Measurements from ENCODE around the gene LIME1. TPM values are rescaled to one million over a fixed set of nuclear protein-coding genes. Genes with fewer than 3 reads are reported as not detected.

Gene LIME1
- total and polyA plus RNA-seq, 9 donors: 2.5 to 8.1 (median 5.2) TPM

DNA sequence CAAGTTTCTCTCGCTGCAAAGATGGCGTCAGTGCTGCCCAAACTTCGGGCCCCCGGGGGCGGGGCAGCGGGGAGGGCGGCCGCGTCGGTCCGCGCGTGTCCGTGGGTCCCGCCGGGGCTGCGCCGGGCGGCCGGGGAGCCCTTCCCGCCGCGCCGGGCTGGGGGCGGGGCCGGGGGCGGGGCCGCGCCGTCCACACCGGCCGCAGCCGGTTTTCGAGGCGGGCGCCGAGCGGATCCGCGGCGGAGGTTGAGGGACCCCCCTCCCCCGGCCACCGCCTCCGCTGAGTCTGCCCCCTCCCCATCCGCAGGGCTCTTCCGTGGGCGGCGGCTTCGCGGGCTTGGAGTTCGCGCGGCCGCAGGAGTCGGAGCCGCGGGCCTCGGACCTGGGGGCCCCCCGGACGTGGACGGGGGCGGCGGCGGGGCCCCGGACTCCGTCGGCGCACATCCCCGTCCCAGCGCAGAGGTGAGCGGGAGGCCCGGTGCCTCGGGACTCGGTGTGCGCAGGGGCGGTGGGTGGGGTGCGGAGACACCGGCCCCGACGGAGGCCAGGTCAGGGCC lies 3.7 kb downstream of the LIME1 start:
- H3K36me3 ChIP-seq (ENCODE audit: control insufficient read depth, insufficient read depth, low read length): peaks cover 46% of the 10 kb centered on the region
- H3K4me3 ChIP-seq (ENCODE audit: low read length): peak overlapping the region; percentile 78
- peak; percentile 81 for DNase-seq
- H3K9me3 ChIP-seq (replicated peaks; ENCODE audit: control insufficient read depth, low read depth, low read length): no peaks in the 10 kb centered on the region
- H3K27me3 ChIP-seq (ENCODE audit: control insufficient read depth, insufficient read depth, low read length): peaks cover 2% of the 10 kb centered on the region
- peak overlapping the region; percentile 95 for H3K27ac ChIP-seq (ENCODE audit: low read length)
- peaks cover 55% of the 10 kb centered on the region for H3K4me1 ChIP-seq (ENCODE audit: control insufficient read depth, insufficient read depth, low read length)
- WGBS (ENCODE audit: insufficient coverage): under 1% methylated on average over 68 of the region's 80 CpGs

DNA sequence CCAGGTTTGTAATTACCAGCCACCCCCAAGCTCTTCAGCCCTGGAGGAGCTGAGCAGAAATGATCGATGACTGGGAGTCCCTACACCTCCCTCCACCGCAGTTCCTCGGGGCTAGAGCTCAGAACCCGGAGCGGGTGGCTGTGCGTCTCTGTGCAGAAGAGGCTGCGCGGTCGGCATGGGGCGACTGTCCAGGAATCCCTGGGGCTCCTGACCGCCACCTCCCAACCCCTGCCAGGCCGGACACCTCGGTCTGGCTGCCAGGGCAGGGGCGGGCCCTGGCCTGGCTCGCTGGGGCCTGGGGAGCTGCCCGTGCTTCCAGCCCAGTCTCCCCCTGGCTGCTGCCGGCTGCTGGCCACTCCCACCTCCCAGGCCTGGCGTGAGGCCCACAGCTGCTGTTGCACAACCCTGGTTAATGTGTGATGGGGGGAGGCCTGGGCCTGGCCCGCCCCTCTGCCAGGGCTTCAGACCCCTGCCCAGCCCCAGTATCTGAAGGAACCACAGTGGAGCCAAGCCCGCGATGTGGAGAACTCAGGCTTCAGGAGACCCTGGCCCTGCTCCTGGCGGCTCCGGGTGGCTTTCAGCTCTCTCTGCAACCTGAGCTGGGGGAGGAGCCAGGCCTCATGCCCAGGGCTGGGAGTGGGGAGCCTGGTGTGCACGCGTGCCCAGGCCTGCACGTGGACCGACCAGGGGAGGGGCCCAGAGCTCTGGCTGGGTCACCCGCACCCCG lies 4.3 kb downstream of the LIME1 start:
- H3K27ac ChIP-seq (ENCODE audit: low read length): peak overlapping the region; percentile 95
- 0% methylated on average over 20 of the region's 29 CpGs for WGBS (ENCODE audit: insufficient coverage)
- peaks cover 2% of the 10 kb centered on the region for H3K27me3 ChIP-seq (ENCODE audit: control insufficient read depth, insufficient read depth, low read length)
- H3K4me3 ChIP-seq (ENCODE audit: low read length): peak overlapping the region; percentile 78
- H3K4me1 ChIP-seq (ENCODE audit: control insufficient read depth, insufficient read depth, low read length): peaks cover 48% of the 10 kb centered on the region
- H3K36me3 ChIP-seq (ENCODE audit: control insufficient read depth, insufficient read depth, low read length): peaks cover 43% of the 10 kb centered on the region
- DNase-seq: peak; percentile 96
- H3K9me3 ChIP-seq (replicated peaks; ENCODE audit: control insufficient read depth, low read depth, low read length): no peaks in the 10 kb centered on the region

DNA sequence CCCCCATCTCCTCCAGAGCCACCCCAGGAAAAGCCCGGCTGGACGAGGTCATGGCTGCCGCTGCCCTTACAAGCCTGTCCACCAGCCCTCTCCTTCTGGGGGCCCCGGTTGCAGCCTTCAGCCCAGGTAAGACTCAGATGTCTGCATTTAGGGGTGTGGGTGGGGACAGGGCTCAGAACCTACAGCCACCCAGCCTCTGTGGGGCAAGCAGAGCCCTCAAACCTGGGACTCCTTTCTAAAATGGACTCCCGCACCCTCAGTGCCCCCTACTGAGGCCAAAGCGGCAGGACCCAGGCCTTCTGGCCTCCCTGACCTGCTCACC lies 4.9 kb downstream of the LIME1 start:
- Histone ChIP-seq H3K4me1 (ENCODE audit: control insufficient read depth, insufficient read depth, low read length) (peaks cover 43% of the 10 kb centered on the region), H3K9me3 (replicated peaks; ENCODE audit: control insufficient read depth, low read depth, low read length) (no peaks in the 10 kb centered on the region), H3K27me3 (ENCODE audit: control insufficient read depth, insufficient read depth, low read length) (peaks cover 2% of the 10 kb centered on the region), H3K4me3 (ENCODE audit: low read length) (peak overlapping the region; percentile 78), H3K27ac (ENCODE audit: low read length) (peak overlapping the region; percentile 95), H3K36me3 (ENCODE audit: control insufficient read depth, insufficient read depth, low read length) (peaks cover 45% of the 10 kb centered on the region)
- no peak for DNase-seq
- 28% methylated on average over 2 of the region's 6 CpGs for WGBS (ENCODE audit: insufficient coverage)

DNA sequence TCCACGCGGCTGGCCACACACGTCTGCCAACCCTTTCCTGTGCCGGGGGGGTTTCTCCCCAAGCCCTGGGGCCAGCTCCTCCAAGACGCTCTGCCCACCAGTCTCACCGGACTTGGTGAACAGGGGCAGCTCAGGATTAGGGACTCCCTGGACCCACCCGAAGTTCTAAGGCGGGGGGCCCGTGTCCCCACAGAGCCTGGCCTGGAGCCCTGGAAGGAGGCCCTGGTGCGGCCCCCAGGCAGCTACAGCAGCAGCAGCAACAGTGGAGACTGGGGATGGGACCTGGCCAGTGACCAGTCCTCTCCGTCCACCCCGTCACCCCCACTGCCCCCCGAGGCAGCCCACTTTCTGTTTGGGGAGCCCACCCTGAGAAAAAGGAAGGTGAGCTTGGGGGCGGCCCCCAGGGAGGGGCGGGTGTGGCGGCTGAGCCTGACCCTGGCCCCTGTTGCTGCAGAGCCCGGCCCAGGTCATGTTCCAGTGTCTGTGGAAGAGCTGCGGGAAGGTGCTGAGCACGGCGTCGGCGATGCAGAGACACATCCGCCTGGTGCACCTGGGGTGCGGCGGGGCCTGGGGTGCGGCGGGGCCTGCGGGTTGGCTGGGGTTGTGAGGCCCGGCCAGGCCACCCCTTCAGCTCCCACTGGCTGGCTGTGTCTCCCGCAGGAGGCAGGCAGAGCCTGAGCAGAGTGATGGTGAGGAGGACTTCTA lies 5.4 kb downstream of the LIME1 start:
- H3K36me3 ChIP-seq (ENCODE audit: control insufficient read depth, insufficient read depth, low read length): peaks cover 45% of the 10 kb centered on the region
- H3K4me3 ChIP-seq (ENCODE audit: low read length): peak overlapping the region; percentile 78
- peak overlapping the region; percentile 95 for H3K27ac ChIP-seq (ENCODE audit: low read length)
- DNase-seq: no peak
- WGBS (ENCODE audit: insufficient coverage): 66% methylated on average over 21 of the region's 30 CpGs
- peaks cover 38% of the 10 kb centered on the region for H3K4me1 ChIP-seq (ENCODE audit: control insufficient read depth, insufficient read depth, low read length)
- H3K27me3 ChIP-seq (ENCODE audit: control insufficient read depth, insufficient read depth, low read length): peaks cover 2% of the 10 kb centered on the region
- H3K9me3 ChIP-seq (replicated peaks; ENCODE audit: control insufficient read depth, low read depth, low read length): no peaks in the 10 kb centered on the region

DNA sequence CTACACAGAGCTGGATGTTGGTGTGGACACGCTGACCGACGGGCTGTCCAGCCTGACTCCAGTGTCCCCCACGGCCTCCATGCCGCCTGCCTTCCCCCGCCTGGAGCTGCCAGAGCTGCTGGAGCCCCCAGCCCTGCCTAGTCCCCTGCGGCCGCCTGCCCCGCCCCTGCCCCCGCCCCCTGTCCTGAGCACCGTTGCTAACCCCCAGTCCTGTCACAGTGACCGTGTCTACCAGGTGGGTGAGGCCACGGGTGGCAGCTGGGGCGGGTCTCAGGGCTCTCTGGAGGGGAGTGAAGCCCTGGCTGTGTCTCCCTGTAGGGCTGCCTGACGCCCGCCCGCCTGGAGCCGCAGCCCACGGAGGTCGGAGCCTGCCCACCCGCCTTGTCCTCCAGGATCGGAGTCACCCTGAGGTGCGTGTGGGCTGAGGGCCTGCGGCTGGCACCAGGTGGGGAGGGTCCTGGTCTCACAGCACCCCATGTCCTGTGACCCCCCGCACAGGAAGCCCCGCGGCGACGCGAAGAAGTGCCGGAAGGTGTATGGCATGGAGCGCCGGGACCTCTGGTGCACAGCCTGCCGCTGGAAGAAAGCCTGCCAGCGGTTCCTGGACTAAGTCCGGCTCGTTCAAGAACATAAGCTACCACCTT lies 6.0 kb downstream of the LIME1 start:
- Histone ChIP-seq H3K4me1 (ENCODE audit: control insufficient read depth, insufficient read depth, low read length) (peaks cover 31% of the 10 kb centered on the region), H3K27ac (ENCODE audit: low read length) (no peak overlapping the region), H3K36me3 (ENCODE audit: control insufficient read depth, insufficient read depth, low read length) (peaks cover 42% of the 10 kb centered on the region), H3K9me3 (replicated peaks; ENCODE audit: control insufficient read depth, low read depth, low read length) (no peaks in the 10 kb centered on the region), H3K27me3 (ENCODE audit: control insufficient read depth, insufficient read depth, low read length) (peaks cover 2% of the 10 kb centered on the region), H3K4me3 (ENCODE audit: low read length) (no peak overlapping the region)
- 84% methylated on average over 33 of the region's 37 CpGs for WGBS (ENCODE audit: insufficient coverage)
- DNase-seq: no peak

DNA sequence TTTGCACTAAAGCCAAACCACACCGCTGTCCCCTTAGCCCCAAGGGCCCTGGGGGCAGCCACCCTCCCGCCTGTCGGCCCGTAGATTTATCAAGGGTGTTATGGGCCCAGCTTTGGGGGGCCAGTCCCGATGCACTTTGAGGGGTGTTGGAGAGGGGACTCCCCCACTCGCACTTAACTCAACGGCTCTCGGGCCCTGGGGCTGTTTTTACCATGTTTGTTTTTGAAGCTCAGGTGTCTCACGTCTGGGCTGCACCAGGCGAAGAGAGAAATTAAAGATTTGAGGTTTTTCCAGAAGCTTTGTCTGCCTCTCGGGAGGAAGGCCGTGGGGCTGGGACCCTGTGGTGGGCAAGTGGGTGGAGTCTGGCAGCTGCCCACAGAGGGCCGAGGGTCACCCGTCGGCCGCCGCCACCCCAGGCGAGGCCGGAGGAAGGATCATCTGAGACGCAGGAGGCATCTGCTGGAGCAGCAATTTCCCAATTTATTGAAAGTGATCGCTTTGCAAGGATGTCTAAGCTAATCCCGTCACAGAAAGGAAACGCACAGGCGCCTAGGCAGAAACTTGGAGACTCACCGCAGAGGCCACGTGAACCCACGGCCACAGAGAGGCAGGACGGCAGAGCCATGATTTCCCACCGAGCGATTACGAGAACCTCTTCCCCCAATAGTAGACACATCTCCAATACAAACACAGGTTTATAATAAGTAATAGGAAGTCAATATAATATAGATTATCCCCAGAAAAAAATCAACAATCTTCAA lies 6.9 kb downstream of the LIME1 start:
- no peak overlapping the region for H3K27ac ChIP-seq (ENCODE audit: low read length)
- H3K4me1 ChIP-seq (ENCODE audit: control insufficient read depth, insufficient read depth, low read length): peaks cover 23% of the 10 kb centered on the region
- H3K27me3 ChIP-seq (ENCODE audit: control insufficient read depth, insufficient read depth, low read length): peaks cover 2% of the 10 kb centered on the region
- 81% methylated on average over 10 of the region's 31 CpGs for WGBS (ENCODE audit: insufficient coverage)
- H3K9me3 ChIP-seq (replicated peaks; ENCODE audit: control insufficient read depth, low read depth, low read length): no peaks in the 10 kb centered on the region
- no peak for DNase-seq
- no peak overlapping the region for H3K4me3 ChIP-seq (ENCODE audit: low read length)
- H3K36me3 ChIP-seq (ENCODE audit: control insufficient read depth, insufficient read depth, low read length): peaks cover 50% of the 10 kb centered on the region

DNA sequence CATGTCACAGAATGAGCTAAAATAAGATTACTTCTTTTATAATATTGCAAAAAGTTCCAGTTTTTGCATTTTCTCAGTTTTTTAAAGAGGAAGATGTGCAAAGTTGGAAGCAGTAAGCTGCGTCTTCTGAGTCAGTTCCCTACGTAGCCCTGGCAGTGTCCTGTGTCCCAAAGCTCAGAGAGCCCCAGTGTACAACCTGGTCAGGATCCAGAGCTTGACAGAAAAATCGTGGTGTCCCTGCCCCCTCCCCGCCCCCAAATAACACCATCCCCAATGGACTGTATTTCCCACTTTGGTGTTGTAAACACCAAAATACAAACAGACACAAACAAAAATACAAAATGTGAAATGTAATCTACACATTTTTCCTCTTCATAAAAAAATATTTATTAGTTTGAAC lies 7.7 kb downstream of the LIME1 start:
- Histone ChIP-seq H3K27me3 (ENCODE audit: control insufficient read depth, insufficient read depth, low read length) (no peaks in the 10 kb centered on the region), H3K36me3 (ENCODE audit: control insufficient read depth, insufficient read depth, low read length) (peaks cover 50% of the 10 kb centered on the region), H3K4me1 (ENCODE audit: control insufficient read depth, insufficient read depth, low read length) (peaks cover 16% of the 10 kb centered on the region), H3K9me3 (replicated peaks; ENCODE audit: control insufficient read depth, low read depth, low read length) (no peaks in the 10 kb centered on the region), H3K4me3 (ENCODE audit: low read length) (no peak overlapping the region), H3K27ac (ENCODE audit: low read length) (no peak overlapping the region)
- WGBS (ENCODE audit: insufficient coverage): 30% methylated on average over 2 of the region's 4 CpGs
- no peak for DNase-seq

DNA sequence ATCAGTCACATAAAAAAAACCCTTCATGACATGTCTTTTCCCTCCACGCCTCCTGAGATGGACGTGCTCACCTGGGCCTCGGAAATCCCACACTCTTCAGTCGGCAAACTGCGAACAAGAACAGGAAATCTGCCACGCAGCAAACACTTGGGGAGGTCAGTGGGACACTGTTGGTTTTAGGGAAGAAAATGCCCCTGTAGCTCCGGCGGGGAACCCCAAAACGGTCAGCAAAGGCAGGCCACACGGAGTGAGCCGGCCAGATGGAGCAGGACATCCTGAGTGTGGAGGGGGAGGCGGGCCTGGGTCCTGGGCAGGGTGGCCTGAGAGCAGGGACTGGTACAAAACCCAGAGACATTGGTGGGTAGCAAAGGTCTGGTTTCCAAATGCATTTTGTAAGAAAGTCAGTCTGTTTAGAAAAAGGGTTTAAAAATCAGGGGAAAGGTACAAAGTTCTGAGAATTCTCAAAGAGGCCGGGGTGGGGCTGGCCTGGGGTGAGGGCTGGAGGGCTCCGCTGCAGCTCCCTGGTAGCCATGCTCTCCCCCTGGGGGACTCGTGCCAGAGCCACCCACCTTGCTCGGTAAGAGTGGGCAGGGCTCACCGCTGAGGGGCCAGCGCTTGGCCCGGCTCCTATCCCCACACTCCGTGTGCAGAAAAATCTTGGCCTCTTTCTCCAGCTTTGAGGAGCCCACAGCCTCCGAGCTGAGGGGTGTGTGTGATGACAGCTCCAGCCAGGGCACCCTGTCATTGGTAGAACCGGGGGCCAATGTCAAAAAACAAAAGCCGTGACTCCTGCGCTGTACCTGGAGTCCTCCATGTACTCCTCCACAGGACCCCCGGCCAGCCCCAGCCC lies 8.3 kb downstream of the LIME1 start:
- Histone ChIP-seq H3K27ac (ENCODE audit: low read length) (no peak overlapping the region), H3K36me3 (ENCODE audit: control insufficient read depth, insufficient read depth, low read length) (peaks cover 54% of the 10 kb centered on the region), H3K9me3 (replicated peaks; ENCODE audit: control insufficient read depth, low read depth, low read length) (no peaks in the 10 kb centered on the region), H3K27me3 (ENCODE audit: control insufficient read depth, insufficient read depth, low read length) (no peaks in the 10 kb centered on the region), H3K4me3 (ENCODE audit: low read length) (no peak overlapping the region), H3K4me1 (ENCODE audit: control insufficient read depth, insufficient read depth, low read length) (peaks cover 14% of the 10 kb centered on the region)
- 71% methylated on average over 12 of the region's 25 CpGs for WGBS (ENCODE audit: insufficient coverage)
- no peak for DNase-seq

DNA sequence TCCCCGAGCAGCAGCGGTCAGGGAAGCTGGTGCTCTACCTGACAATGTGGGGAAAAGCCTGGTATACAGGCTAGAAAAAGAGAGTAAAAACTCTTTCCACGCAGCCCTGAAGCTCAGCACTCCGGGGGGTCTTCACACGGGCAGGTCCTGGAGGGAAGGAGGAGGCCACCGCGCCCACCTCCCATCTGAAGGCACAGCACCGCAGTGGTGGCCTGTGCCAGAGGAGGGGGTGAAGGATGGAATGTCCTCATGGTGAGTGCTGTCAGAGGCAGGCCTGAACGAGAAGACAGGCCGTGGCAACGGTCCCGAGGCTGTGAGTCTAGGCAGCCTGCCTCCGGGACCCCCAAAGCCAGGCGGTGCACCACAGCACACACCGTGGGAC lies 9.0 kb downstream of the LIME1 start:
- no peak for DNase-seq
- 61% methylated on average over 9 of the region's 15 CpGs for WGBS (ENCODE audit: insufficient coverage)
- no peaks in the 10 kb centered on the region for H3K27me3 ChIP-seq (ENCODE audit: control insufficient read depth, insufficient read depth, low read length)
- no peak overlapping the region for H3K27ac ChIP-seq (ENCODE audit: low read length)
- H3K4me3 ChIP-seq (ENCODE audit: low read length): no peak overlapping the region
- H3K9me3 ChIP-seq (replicated peaks; ENCODE audit: control insufficient read depth, low read depth, low read length): no peaks in the 10 kb centered on the region
- H3K4me1 ChIP-seq (ENCODE audit: control insufficient read depth, insufficient read depth, low read length): peaks cover 14% of the 10 kb centered on the region
- H3K36me3 ChIP-seq (ENCODE audit: control insufficient read depth, insufficient read depth, low read length): peaks cover 60% of the 10 kb centered on the region

All from muscle of leg (tissue), 11 donors.